DMS79 (cell line): ENCODE results near the gene IMMP2L.

Experiments used
- DNase-seq: peaks from one replicate; lab custom pipeline; 2025; lab: John Stamatoyannopoulos, UW

Gene IMMP2L

DNA sequence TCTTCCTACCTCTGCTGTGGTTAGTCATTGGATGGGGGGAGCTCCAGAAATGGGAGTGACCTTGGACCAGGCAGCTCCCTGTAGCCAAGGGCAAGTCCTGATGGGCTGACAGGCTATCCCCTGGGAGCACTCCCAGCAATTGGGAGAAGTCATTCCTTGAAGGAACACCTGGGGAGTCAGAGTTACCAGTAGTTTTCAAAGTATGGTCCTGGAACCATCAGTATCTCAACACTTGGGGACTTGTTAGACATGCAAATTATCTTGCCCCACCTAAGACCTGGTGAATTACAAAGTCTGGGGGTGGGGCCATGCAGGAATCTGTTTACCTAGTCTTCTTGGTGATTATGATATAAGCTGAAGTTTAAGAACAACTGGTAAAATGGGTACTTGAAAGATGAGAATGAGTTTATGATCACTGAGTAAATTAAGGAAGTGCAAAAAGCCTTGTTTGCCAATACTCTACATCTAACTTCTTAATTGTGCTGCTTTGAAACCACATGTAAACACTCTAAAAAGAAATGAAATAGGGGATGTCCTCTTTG lies 758.6 kb downstream of the IMMP2L start:
- DNase-seq, result no peak

DNA sequence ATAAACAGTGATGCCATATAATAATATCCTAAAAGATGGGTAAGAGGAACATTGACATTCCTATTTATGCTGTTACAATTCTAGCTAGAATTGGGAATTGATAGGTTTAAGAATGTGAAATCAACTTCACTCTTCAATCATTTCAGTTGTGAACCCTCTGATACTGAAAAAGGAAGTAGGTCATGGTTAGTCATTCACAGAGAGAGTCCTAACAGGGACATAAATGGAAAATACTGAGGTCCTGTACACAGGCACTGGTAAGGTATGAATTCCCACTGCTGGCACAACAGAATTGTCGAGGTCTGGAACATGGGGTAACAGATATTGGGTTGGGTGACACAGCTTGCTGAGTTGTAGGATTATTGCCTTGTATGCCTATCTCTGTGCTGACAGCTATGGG lies 760.8 kb downstream of the IMMP2L start:
- no peak for DNase-seq

DNA sequence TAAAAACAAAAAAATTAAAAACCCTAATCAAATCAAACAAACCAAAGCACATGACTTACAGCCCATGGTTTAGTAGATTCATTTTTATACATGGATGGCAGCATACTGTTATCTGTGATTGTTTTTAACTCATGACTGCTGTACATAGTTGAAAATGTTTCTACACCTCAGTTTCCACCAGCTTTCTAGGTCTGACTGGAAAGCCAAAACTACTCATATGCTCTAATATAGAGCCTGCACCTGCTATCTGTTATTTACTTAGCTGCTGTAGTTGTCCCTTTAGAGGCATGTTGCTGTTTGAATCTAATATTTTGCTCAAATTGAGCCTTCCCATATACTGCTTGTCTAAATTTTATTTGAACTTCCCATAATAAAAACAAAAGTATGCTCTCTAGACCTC lies 761.3 kb downstream of the IMMP2L start:
- DNase-seq, result no peak

DNA sequence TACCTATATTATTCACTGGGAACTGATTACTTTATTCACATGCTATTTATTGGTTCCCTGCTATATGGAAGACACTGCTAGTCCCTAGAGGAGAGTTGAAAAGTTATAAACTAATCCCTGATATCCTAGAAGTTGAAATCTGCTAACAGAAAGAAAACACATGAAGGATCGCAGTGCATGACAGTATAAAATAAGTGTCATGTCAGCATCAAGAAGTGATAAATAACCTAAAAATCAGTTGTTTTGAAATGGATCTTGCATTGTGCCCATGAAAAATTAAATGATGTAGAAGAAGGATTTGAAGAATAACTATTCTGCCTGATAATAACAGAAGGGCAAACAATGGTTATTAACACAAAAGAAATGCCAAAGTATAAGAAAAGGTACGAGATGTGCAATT lies 764.6 kb downstream of the IMMP2L start:
- no peak for DNase-seq

DNA sequence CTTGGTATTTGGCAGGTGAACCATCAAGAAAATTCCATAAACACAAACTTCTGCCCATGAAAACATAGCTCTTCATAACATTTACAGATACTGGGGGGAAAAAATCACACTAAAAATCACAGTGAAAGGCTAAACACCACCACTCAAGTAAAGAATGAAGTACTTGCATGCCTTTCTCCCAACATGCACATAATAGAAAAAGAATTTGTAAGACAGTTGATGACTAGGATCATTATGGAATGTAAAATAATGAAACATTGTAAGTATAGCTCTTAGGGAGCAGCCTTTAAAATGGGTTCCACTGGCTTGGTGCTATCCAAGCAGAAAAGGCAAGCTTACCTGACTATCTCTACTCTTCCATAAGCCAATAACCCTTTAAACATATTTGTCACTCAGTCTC lies 771.3 kb downstream of the IMMP2L start:
- no peak for DNase-seq

DNA sequence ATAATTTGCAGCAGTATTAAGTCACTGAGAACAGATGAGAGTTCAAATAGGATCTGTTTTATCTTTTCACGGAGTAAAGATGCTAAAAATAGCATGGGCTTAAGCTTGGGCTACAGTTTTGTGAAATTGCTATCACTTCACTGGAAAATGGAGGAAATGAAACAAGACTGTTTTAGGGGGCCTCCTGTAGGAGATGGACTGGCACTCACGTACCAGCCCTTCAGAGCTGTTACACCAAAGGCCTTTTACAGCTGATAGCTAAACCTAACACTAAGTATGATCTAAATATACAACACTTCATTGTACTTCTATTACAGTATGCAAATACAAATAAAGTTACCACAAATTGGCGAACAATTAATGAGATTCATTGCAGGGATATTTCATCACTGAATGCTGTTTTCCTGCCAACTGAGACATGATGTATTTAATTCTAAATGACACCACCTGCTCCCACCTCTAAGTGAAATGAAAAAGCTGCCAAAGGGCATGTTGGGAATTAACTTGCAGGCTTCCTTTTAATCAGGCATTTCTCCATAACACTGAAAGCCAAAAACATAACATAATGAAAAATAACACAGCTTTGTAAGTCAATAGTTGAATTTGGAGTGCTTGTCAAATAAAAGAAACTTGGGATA lies 775.8 kb downstream of the IMMP2L start:
- DNase-seq, result no peak

DNA sequence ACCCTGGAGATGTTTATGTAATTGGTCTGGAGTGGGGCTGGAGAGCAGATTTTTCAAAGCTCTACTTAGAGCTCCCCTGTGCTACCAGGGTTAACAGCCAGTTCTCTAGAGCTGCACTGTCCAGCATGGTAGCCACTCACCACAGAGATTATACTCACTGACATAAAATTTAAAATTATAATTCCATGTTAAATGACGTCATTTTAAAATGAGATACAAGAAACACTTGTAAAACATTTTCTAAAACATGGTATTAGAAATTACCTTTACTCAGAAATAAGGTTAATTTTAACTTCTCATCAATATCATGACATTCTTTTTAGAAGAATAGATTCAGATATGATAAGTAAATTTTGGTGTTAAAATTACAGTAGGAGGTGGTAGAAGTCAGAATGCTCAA lies 777.5 kb downstream of the IMMP2L start:
- DNase-seq, result no peak

DNA sequence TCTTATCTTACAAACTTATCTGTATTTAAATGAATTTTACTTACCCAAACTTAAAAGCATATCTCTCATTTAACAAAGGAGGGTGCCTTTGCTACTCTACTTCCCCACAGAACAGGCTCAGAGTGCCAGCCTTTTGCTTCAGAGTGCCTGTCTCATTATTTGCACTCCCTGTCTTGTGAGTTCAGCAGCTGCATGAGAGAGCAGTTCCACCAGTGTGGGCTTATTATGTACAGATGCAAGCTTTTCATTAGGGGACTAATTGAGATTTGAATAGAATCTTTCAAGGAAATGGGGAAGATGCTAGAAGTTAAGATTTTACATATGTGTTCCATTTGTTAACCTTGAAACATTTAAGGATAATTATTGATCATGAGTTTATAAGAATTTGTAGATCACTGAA lies 781.6 kb downstream of the IMMP2L start:
- no peak for DNase-seq

DNA sequence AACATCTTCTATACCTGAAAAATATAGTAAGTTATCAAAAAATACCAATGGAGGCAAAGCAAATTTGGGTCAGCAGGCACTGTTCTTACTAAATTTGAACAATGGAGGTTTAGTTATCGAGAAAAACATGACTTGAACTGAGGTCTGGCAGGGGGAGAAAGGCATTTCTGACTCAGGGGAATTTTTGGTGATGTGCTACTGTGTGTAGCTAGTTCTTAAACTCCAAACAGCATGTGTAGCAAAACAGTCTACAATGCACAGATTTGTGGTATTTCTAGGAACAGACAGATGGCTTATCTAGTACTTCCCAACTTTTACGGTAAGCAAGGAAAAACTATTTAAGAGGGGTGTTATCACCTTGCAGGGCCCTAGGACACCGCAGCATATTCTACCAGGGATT lies 783.0 kb downstream of the IMMP2L start:
- no peak for DNase-seq

DNA sequence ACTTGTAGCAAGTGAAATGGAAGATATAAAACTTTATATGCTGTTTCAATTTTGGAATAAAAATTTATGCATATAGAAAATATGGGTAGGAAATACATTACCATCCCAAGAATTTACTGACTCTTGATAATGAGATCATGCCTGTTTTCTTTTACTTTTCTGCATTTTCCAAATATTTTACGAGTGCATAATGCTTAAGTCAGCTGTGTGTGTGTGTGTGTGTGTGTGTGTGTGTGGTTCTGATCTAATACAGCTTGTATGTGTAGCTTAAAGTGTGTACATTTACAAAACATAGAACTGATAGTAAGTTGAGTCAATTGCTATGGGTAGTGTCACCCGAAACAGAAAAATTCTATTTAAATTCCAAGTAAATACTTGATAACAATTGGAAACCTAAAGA lies 787.2 kb downstream of the IMMP2L start:
- no peak for DNase-seq

DNA sequence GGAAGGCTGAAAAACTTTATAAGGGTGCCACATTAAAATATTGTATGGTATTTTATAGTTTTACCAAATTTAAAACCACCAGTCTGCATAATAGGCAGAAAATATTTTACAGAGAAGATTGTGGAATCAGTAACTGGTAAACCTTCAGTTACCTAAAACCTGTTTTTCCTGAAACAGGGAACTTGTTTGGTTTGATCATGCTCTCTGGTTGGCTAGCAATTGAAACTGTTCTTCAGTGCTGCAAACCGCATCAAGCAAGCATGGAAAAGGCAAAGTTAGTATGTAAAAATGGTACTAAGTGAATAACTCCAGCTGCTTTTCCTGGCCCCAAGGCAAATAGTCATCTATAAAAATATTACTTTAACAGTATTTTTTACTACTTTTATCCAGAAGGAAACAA lies 788.2 kb downstream of the IMMP2L start:
- DNase-seq, result no peak

DNA sequence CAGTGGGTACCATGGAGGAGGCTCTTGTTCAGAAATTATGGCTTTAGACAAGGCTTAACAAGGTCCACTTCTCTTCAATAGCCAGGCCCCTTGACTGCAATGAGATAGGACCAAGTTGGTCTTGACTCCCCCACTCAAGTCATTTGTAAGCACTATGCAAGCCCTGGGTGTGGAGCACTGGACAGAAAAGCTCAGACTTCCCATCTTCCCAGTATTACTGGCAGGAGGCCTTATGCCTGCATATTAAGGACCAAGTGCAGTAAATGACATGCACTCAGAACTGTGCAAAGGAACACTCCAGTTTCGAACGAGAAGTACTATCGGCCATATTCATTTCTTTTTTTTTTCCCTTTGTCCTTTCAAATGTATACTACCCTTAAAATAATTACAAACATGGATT lies 789.7 kb downstream of the IMMP2L start:
- no peak for DNase-seq

DNA sequence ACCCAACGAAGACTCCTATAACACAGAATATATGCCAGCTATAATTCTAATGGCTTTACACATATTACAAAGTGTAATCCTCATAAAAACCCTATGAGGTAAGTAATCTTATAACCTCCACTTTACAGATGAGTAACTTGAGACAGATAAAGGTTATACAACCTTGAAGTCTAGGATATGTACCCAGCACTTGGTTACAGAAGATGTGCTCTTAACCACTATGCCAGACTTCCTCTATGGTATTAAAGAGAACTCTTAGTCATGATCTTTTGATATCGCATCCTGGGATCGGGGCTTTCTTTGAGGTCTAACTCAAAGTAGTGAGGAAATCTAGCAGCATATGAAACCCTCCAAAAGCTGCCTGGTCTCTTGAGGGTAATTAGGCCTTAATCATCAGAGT lies 790.6 kb downstream of the IMMP2L start:
- DNase-seq, result no peak

DNA sequence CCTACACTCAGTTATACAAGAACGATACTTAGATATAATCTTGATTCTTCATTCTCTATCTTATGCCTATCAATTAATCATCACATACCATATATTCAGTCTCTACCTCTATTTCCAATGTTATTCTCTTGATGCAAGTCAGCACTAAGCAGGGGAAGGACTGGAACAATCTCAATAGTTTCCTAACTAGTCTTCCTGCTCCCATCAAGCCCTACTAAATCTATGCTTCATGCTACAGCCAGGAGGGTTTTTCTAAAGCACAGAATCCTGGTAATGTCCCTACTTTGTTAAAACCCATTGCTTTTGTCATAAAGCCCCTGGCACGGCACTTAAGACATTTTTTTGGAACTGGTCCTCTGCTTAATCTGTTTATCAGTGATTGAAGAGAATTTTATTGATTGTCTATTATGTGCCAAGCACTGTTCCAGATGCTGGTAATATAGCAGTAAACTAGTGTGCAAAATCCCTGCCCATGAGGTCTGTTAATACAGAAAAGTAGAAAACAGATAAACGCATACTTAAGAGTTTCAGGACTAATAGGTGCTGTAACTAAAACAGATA lies 794.7 kb downstream of the IMMP2L start:
- no peak for DNase-seq

DNA sequence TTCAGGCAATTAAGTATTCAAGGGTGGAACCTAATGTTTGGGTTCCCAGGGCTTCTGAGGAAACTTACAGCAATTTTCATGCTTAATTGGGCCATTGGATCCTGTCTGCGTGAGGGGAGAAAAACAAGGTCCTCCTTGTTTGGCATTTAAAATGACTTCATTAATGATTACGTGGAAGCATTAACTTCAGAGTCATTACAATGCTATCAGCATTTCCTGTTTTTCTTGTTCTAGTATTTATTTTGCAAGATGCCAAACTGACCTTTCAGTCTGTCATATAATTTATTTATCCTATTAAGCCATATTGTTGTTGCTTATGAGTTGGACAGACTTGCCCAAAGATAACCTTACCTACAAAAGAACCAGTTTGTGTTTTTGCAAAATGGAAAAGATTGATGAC lies 795.4 kb downstream of the IMMP2L start:
- DNase-seq, result no peak

DNA sequence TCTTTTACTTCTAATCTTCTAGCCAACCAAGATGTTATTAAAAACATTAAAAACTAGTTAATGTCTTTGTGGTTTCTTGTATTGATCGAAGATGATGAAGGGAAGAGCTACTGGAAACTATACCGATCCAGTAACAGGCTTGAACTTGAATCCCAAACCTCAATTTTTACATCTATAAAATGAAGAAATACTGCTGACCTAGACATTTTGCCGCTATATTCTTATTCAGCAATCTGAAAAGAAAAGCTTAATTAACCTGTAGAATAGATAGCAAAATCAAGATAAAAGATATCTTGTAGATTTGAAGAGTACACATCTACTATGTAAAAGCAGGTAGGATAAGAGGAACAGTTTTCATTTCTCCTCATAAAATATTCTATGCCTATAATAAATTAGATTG lies 797.4 kb downstream of the IMMP2L start:
- no peak for DNase-seq

DNA sequence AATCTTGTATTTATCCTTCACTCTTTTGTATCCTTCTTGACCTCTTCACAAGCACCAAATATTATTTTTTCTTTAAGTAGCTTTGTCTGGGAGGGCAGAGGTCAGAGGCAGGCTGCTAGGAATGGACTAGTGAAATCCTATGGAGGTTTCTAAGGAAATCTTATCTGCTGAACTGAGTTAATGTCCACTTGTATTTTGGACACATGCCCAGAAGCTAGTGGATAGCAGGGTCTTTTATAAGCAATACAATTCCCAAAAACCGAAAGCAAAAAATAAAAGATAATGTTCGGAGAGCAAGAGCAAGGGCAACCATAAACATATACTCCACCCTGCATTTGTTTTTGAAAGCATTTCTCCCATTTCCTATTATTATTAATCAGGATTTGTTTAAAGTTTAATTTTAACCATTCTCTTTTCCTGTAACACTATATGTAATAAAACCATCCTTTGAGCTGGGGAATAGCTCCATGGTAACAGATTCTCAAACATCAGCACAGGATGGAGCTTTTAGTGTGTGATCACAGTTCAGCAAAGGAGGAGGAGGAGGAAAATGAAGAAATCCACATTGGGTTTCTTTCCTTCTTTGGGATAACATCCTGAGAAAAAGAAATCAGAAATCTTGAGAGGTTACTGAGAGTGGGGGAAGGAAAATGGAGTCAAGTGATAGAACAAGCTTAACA lies 799.6 kb downstream of the IMMP2L start:
- peak; percentile 22 for DNase-seq

DNA sequence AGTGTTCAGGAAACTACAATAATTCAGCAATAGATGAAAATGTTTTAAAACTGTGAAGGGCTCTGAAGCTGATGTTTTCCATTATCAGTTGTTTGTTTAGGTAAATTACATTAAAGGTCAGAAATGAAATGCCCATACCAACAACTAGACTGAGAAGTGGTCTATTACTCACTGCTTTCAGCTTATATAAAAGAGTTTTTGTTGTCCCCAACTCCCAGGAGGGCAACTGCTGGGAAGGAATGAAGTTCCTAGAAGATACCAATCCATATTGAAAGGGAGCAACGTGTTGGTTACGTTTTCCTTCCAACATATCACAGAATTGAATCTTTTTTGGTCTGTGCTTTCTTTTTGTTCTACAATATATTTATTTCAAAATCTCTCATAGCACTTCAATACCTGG lies 802.0 kb downstream of the IMMP2L start:
- DNase-seq, result no peak

DNA sequence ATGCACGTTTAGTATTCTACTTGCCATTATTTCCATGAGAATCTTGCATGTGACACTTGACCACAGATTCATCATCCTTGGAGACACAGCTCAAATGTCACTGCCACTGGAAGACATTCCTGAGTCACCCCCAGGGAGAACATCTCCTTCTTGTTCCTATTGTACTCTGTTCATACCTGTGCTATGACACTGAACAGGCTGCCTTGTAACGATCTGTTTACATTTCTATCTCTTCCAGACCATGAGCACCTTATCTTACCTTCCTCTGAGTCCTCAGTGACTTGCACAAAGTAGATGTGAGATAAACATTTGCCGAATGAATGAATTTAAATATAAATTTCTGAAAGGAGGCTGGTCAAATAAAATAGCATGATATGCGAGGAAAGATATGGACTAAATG lies 803.2 kb downstream of the IMMP2L start:
- DNase-seq, result no peak

DNA sequence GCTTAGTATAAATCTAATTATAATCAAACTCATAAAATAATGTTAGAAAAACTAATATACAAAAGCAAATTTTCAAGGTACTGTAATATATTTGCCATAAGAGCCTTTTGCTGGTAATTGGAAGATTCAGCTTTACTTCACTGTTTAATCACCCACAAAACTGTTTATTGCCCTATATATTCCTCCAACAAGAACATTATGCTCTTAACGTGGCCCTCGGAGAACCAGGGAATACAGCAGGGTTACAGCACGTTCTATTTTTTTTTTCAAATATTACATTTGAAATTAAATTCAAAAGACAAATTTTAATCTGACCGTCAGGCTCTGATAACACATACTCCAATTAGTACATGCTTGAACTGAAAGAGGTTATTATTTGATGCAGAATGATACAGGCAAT lies 807.6 kb downstream of the IMMP2L start:
- DNase-seq, result no peak

DNA sequence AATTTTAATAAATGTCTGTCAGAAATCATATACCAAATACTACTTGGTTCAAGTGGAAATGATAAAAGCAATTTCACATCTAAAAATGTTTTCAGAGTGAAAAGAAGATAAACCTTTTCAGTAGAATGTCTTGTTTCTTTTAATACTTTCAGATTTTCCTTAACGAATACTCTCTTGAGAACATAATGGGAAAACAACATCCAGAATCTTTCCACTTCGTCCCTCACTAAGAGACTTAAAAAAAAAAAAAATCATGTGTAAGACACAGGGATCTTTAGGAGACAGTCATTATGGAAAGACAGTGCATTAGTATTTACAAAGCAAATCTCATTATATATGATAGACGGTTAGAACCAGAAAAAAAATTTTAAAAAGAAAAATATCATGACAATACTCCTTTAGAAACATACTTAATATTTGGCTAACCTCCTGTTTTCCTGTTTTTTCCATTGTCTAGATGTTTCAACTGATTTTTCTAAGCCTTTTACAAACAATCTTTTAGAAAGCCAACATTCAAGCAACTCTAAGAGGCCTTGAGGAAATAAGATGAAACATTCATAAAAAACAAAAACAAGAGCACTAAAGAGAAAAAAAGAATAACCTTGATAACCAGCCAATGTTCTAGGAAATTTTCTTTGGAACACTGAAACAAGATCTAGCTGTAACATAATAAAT lies 811.2 kb downstream of the IMMP2L start:
- no peak for DNase-seq

DNA sequence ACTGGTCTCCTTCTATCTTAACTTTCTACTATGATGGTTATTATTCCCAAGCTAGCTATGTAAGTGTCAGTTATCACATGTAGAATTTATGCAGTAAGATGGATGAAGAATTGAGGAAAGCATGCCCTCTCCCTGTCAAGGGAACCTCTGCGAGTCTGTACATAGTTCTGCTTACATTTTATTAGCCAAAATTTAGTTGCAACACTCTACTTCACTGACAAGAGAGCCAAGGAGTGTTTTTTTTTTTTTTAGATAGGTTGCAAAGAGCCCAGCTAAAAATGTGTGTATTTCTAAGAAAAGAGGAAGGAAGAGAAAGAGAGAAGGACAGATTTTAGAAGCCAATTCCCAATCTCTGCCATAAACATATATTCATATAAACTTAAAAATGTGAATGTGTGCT lies 829.1 kb downstream of the IMMP2L start:
- no peak for DNase-seq

DNA sequence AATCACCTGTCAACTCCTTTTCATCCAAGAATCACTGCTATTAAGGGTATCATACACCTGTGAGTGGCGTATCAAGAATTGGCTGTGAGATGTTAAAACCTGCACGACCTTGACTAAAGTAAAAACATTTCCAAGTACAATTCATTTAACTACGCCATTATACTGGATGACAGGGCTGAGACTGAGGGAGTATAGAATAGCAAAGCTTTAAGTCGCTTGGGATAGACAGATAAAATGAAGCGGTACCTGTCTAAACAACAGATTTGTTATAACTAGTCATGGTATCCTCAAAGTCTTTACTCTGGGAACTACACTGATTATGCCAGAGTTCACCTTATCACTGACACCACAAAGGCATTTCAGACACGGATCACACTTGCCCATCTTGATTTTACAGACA lies 837.5 kb downstream of the IMMP2L start:
- DNase-seq, result no peak
